HepG2 (cell line): ENCODE data around the gene CCDC14. TPM values are rescaled to one million over a fixed set of nuclear protein-coding genes. Genes with fewer than 3 reads are reported as not detected.
A peak's percentile ranks its signal among the peaks of the same experiment; 100 is the strongest.

Experiments used
- ATF7 ChIP-seq, 2 experiments: fragments of 450-650 bp in 1 of 2; sonication (generic) in 1 of 2; formaldehyde crosslinking in 1 of 2; IDR thresholded peaks; 2 replicates each; pipeline versions ENCODE4 v1.4.0 to v1.6.1; 2016 to 2020; ENCODE audit warnings: antibody characterized with exemption in 1 of 2, mild to moderate bottlenecking in 1 of 2, missing genetic modification reagents in 1 of 2
- CEBPB ChIP-seq: IDR thresholded peaks from 2 replicates; pipeline ENCODE4 v1.6.1; 2011; ENCODE audit warnings: low read depth, low read length, improper control_type of control experiment, borderline replicate concordance
- MIER2 ChIP-seq: IDR thresholded peaks from 2 replicates; pipeline ENCODE4 v1.6.1; 2016; ENCODE audit warnings: missing biosample characterization, missing genetic modification reagents
- MIXL1 ChIP-seq: IDR thresholded peaks from 2 replicates; pipeline ENCODE4 v1.6.1; 2016
- REXO4 ChIP-seq: sonication (generic); formaldehyde crosslinking; IDR thresholded peaks from 2 replicates; pipeline ENCODE4 v1.8.0; 2022; ENCODE audit warnings: missing genetic modification reagents, mild to moderate bottlenecking, borderline replicate concordance
- TBX2 ChIP-seq: sonication (generic); formaldehyde crosslinking; IDR thresholded peaks from 2 replicates; pipeline ENCODE4 v1.5.0; 2020; ENCODE audit warnings: missing genetic modification reagents, mild to moderate bottlenecking, borderline replicate concordance
- ZNF484 ChIP-seq: sonication (generic); formaldehyde crosslinking; IDR thresholded peaks from 2 replicates; pipeline ENCODE4 v1.5.1; 2020; ENCODE audit warnings: mild to moderate bottlenecking, low read depth, missing genetic modification reagents, borderline replicate concordance
- polyA plus RNA-seq, 8 experiments: library from polyadenylated mRNA; depleted of rRNA in 3 of 8; stranded (reverse) in 7 of 8; unstranded in 1 of 8; fragments of >200 nt; fragmentation: Illumina TruSeq in 4 of 8; extraction: Trizol in 4 of 8; gene quantifications; 2 replicates each; pipeline versions ENCODE4 v1.2.1 to v1.2.3, GENCODE V29; 2011 to 2016; ENCODE audit warnings: low read depth in 4 of 8, missing spikeins in 1 of 8, mixed read lengths in 1 of 8; ENCODE audit not compliant: insufficient read depth in 1 of 8
- total RNA-seq, 5 experiments: library from RNA; depleted of rRNA; stranded (reverse); fragments of >200 nt; fragmentation: Illumina TruSeq; extraction: Trizol; gene quantifications; 2 replicates each; pipeline ENCODE4 v1.2.3, GENCODE V29; 2016; ENCODE audit warnings: low read depth in 1 of 5
- TF ChIP-seq, protein P1 (sequence below): IDR thresholded peaks from 2 replicates; pipeline ENCODE4 v1.6.1; 2016; ENCODE audit warnings: missing compliant biosample characterization, missing genetic modification reagents, borderline replicate concordance
- TF ChIP-seq, protein P2 (sequence below): sonication (generic); formaldehyde crosslinking; IDR thresholded peaks from 2 replicates; pipeline ENCODE4 v1.8.0; 2022; ENCODE audit warnings: mild to moderate bottlenecking, missing genetic modification reagents, moderate library complexity

CCDC14 gene
- total and polyA plus RNA-seq, 2 of the 13 experiments (the other 11 are each of a cell fraction or from before 2014, with no cell fraction given) = 48.7 to 49.0 TPM

DNA sequence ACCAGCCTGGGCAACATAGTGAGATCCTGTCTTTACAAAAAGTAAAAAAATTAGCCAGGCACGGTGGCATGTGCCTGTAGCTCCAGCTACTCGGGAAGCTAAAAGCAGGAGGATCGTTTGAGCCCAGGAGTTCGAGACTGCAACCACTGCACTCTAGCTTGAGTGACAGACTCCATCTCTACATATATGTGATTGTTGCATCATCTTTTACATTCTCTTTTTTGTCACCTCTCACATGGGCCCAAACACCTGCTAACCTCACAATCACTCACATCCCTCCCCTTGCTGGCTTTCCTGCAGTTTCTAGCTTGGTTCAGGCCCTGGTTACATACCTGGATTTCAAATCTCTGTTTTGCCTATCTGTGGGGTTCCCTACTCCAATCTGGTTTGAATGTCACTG, 96.3 kb downstream of the CCDC14 start (continued):
- TF ChIP-seq ATF7 (IDR thresholded peaks at IDR 0.05) (peak; percentile 57), ATF7 (CRISPR knock-in tag; IDR thresholded peaks at IDR 0.05) (no peak), CEBPB (peak; percentile 35; the same call in 1 of the 2 replicates), ZNF484 (no peak), MIER2 (CRISPR knock-in tag) (no peak), TBX2 (CRISPR knock-in tag) (no peak), MIXL1 (no peak), REXO4 (no peak)
- TF ChIP-seq, protein P1, sequence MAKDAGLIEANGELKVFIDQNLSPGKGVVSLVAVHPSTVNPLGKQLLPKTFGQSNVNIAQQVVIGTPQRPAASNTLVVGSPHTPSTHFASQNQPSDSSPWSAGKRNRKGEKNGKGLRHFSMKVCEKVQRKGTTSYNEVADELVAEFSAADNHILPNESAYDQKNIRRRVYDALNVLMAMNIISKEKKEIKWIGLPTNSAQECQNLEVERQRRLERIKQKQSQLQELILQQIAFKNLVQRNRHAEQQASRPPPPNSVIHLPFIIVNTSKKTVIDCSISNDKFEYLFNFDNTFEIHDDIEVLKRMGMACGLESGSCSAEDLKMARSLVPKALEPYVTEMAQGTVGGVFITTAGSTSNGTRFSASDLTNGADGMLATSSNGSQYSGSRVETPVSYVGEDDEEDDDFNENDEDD (CRISPR knock-in tag) = no peak
- TF ChIP-seq, protein P2, sequence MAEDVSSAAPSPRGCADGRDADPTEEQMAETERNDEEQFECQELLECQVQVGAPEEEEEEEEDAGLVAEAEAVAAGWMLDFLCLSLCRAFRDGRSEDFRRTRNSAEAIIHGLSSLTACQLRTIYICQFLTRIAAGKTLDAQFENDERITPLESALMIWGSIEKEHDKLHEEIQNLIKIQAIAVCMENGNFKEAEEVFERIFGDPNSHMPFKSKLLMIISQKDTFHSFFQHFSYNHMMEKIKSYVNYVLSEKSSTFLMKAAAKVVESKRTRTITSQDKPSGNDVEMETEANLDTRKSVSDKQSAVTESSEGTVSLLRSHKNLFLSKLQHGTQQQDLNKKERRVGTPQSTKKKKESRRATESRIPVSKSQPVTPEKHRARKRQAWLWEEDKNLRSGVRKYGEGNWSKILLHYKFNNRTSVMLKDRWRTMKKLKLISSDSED (CRISPR knock-in tag) = no peak

Other genes starting within 250 kb of the CCDC14 start
- gene MYLK, start 76.9 kb downstream of the CCDC14 start, total RNA-seq (2016; rRNA removed; fragmentation: Illumina TruSeq; extraction: Trizol) = 22.1 and 34.9 TPM in 2 replicates
- 6.6 and 10.6 TPM in 2 replicates for gene MYLK, start 76.9 kb downstream of the CCDC14 start, polyA plus RNA-seq (2011; rRNA removed)
- gene ROPN1, start 30.9 kb upstream of the CCDC14 start, total RNA-seq (2016; rRNA removed; fragmentation: Illumina TruSeq; extraction: Trizol) = not detected in 2 replicates
- not detected in 2 replicates for gene ROPN1, start 30.9 kb upstream of the CCDC14 start, polyA plus RNA-seq (2011; rRNA removed)
- gene KALRN, start 72.1 kb upstream of the CCDC14 start, total RNA-seq (2016; rRNA removed; fragmentation: Illumina TruSeq; extraction: Trizol) = 14.1 and 16.2 TPM in 2 replicates
- 21.4 and 31.8 TPM in 2 replicates for gene KALRN, start 72.1 kb upstream of the CCDC14 start, polyA plus RNA-seq (2011; rRNA removed)